Upper lobe of left lung (tissue), 4 donors: ENCODE data around the gene LSM3.

ENCODE experiments used
- CTCF ChIP-seq, 6 experiments: fragments of 450-650 bp in 4 of 6; fragments of 200-600 bp in 2 of 6; sonication (generic) in 2 of 6; IDR thresholded peaks; one replicate each; pipeline ENCODE4 v1.5.1; 2016 to 2019; ENCODE audit warnings: antibody characterized with exemption in 6 of 6
- POLR2A ChIP-seq, 4 donors: fragments of 450-650 bp; IDR thresholded peaks; one replicate each; pipeline ENCODE4 v1.5.1; 2016 to 2017; ENCODE audit warnings: antibody characterized with exemption in 4 of 4, mild to moderate bottlenecking in 2 of 4

GRCh38 chr3:14174483-14174882 lies 4.1 kb upstream of the LSM3 start:
- TF ChIP-seq CTCF (IDR thresholded peaks at IDR 0.05), result no peak
- no peak for TF ChIP-seq POLR2A (IDR thresholded peaks at IDR 0.05)
